Muscle of leg (tissue), 11 donors: ENCODE measurements around the gene MPP3. TPM values are rescaled to one million over a fixed set of nuclear protein-coding genes. Genes with fewer than 3 reads are reported as not detected.
"Not testable (repeated sequence)": the region's sequence is repeated elsewhere in the genome, so short reads cannot be mapped to it uniquely, and the experiment has no call there.

Source experiments
- DNase-seq: peaks from one replicate; pipeline ENCODE4 v3.0.0; 2013
- H3K27ac ChIP-seq: one replicate; pipeline ENCODE4 v1.5.1; 2013; ENCODE audit warnings: mild to moderate bottlenecking, low read length, control low read depth
- H3K27me3 ChIP-seq: one replicate; pipeline ENCODE4 v1.6.1; 2013; ENCODE audit warnings: low read length; ENCODE audit not compliant: control insufficient read depth, insufficient read depth
- H3K36me3 ChIP-seq: one replicate; pipeline ENCODE4 v1.6.1; 2013; ENCODE audit warnings: low read length; ENCODE audit not compliant: control insufficient read depth, insufficient read depth
- H3K4me1 ChIP-seq: one replicate; pipeline ENCODE4 v1.6.1; 2013; ENCODE audit warnings: low read length; ENCODE audit not compliant: control insufficient read depth, insufficient read depth
- H3K4me3 ChIP-seq: one replicate; pipeline ENCODE4 v1.5.1; 2013; ENCODE audit warnings: low read length, control low read depth
- H3K9me3 ChIP-seq: replicated peaks from 2 replicates; pipeline ENCODE4 v1.6.1; 2013; ENCODE audit warnings: low read depth, low read length; ENCODE audit not compliant: control insufficient read depth
- WGBS: methylation state at CpG from one replicate; pipeline ENCODE4 v1.1.5; 2013; ENCODE audit warnings: missing lambda C conversion rate; ENCODE audit not compliant: insufficient coverage; 5-methylcytosine and 5-hydroxymethylcytosine counted together
- polyA plus RNA-seq, 8 donors: library from polyadenylated mRNA; unstranded; fragments of 120-200 nt; gene quantifications; one replicate each; pipeline versions ENCODE4 v1.2.1 to v1.2.3, GENCODE V29; 2013; ENCODE audit warnings: inconsistent platforms in 1 of 8, low replicate concordance in 1 of 8; ENCODE audit not compliant: insufficient read length in 8 of 8, insufficient read depth in 1 of 8
- total RNA-seq: library from RNA; stranded (reverse); fragments of 120-200 nt; gene quantifications from one replicate; pipeline ENCODE4 v1.2.4, GENCODE V29; 2013

The MPP3 gene
- total and polyA plus RNA-seq, 9 donors: 3.6 to 7.1 (median 6.1) TPM

DNA sequence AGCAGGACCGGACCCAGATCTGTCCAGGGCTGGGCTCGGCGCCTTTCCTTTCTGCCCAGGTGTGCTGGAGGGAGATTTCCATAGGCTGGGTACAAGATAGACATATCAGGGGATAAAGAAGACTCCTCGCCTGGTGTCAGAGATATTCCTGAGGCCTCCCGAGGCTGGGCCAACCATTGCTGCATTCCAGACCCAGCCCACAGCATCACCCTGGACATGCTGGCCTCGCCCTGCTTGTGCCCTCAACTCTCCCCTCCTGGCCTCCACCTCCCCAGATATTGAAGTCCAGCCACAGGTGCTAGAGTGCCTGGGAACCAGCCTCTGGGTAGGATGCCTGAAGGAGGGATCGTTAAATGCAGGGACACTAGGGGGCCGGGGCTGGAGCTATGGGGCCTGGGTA lies 16.2 kb upstream of the MPP3 start:
- WGBS: 91% methylated on average over 5 of the region's 8 CpGs
- no peaks in the 10 kb centered on the region for H3K9me3 ChIP-seq
- no peaks in the 10 kb centered on the region for H3K36me3 ChIP-seq
- peaks cover 8% of the 10 kb centered on the region for H3K4me1 ChIP-seq
- H3K27me3 ChIP-seq: peaks cover 13% of the 10 kb centered on the region
- no peak overlapping the region for H3K27ac ChIP-seq
- no peak overlapping the region for H3K4me3 ChIP-seq
- DNase-seq: no peak

DNA sequence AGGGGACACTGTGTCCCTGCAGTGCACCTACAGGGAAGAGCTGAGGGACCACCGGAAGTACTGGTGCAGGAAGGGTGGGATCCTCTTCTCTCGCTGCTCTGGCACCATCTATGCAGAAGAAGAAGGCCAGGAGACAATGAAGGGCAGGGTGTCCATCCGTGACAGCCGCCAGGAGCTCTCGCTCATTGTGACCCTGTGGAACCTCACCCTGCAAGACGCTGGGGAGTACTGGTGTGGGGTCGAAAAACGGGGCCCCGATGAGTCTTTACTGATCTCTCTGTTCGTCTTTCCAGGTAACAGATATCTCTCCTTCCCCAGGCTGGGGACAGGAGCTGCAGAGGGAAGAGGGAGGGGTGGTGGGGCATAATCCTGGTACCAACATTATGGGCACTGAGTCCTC lies 15.7 kb upstream of the MPP3 start:
- H3K27ac ChIP-seq: no peak overlapping the region
- no peak overlapping the region for H3K4me3 ChIP-seq
- H3K36me3 ChIP-seq: no peaks in the 10 kb centered on the region
- 89% methylated on average over 6 of the region's 10 CpGs for WGBS
- no peak for DNase-seq
- no peaks in the 10 kb centered on the region for H3K9me3 ChIP-seq
- H3K4me1 ChIP-seq: peaks cover 8% of the 10 kb centered on the region
- peaks cover 8% of the 10 kb centered on the region for H3K27me3 ChIP-seq

- no peak within 1 kb of the TSS for H3K4me3 ChIP-seq
These were observed 14.0 kb upstream of the MPP3 start, which contains the start of gene CD300LG for GRCh38 chr17:43846963-43847371. Gene CD300LG, plus strand, starts transcription at chr17:43847176. Its CDS starts 41 bp downstream, at chr17:43847217.

DNA sequence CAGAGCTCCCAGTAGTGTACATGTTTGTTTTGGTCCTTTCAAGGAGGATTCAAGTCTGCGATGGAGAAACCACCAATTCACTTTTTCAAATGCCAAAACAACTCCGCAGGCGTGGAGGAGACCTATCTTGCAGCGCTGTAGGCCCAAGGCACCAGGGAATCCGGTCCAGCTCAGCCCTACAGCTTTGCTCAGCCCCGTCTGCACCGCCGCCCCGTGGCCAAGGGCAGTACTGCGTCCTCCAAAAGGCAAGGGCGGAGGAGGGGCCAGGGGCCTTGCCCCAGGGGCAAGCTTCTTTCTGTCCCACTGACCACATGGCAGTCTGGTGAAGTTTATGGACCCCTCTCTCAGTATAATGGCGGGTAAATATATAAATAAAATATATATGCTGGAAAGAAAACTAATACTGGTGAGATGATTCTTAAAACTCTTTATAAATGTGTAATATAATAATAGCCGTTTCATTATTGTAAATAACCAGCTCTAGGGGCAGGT lies 13.3 kb upstream of the MPP3 start:
- Histone ChIP-seq H3K4me1 (peaks cover 14% of the 10 kb centered on the region), H3K27ac (no peak overlapping the region), H3K36me3 (no peaks in the 10 kb centered on the region), H3K9me3 (no peaks in the 10 kb centered on the region), H3K27me3 (peaks cover 2% of the 10 kb centered on the region), H3K4me3 (no peak overlapping the region)
- DNase-seq: peak; percentile 74
- 2% methylated on average over 8 of the region's 13 CpGs for WGBS

More at GRCh38 chr17:43846963-43847371, 14.0 kb upstream of the MPP3 start, which contains the start of gene CD300LG:
- 16% methylated on average over 10 of the region's 17 CpGs for WGBS
- H3K9me3 ChIP-seq: no peaks in the 10 kb centered on the region
- DNase-seq: peak; percentile 49
- H3K27me3 ChIP-seq: peaks cover 4% of the 10 kb centered on the region
- H3K27ac ChIP-seq: no peak within 1 kb of the TSS
- no peaks in the 10 kb centered on the region for H3K36me3 ChIP-seq
- H3K4me1 ChIP-seq: peaks cover 10% of the 10 kb centered on the region

DNA sequence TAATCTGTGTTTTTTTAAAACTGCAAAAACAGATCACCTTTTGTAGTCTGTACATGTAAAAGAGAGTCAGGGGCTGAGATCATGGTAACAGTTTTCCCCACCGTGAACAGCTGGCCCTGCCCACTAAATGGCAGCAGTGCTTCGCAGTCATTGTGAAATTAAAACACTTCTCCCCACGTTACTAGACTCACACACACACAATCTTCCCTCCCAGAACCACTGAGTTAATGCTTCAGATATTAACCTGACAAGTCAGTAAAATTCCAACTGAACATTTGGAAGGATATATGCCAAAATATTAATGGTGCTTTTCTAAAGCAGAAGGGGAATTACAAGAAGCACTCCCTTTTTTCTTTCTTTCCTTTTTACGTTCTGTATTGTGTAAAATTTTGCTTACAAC lies 12.8 kb upstream of the MPP3 start:
- no peaks in the 10 kb centered on the region for H3K9me3 ChIP-seq
- peaks cover 14% of the 10 kb centered on the region for H3K4me1 ChIP-seq
- H3K36me3 ChIP-seq: no peaks in the 10 kb centered on the region
- no peak overlapping the region for H3K4me3 ChIP-seq
- H3K27ac ChIP-seq: no peak overlapping the region
- no peak for DNase-seq
- peaks cover 5% of the 10 kb centered on the region for H3K27me3 ChIP-seq
- no CpG with 5 or more reads among the region's 4 CpGs for WGBS

GRCh38 chr17:43844241-43844640 lies 11.3 kb upstream of the MPP3 start:
- Histone ChIP-seq H3K36me3 (no peaks in the 10 kb centered on the region), H3K27ac (no peak overlapping the region), H3K4me3 (no peak overlapping the region), H3K4me1 (peaks cover 17% of the 10 kb centered on the region), H3K27me3 (peaks cover 13% of the 10 kb centered on the region), H3K9me3 (no peaks in the 10 kb centered on the region)
- WGBS: 67% methylated on average over 1 of the region's 5 CpGs
- no peak for DNase-seq

- H3K27me3 ChIP-seq: peaks cover 13% of the 10 kb centered on the region
- H3K4me3 ChIP-seq: no peak overlapping the region
- WGBS: 61% methylated on average over 3 of the region's 7 CpGs
- DNase-seq: no peak
- no peaks in the 10 kb centered on the region for H3K36me3 ChIP-seq
- H3K9me3 ChIP-seq: no peaks in the 10 kb centered on the region
- peaks cover 17% of the 10 kb centered on the region for H3K4me1 ChIP-seq
- no peak overlapping the region for H3K27ac ChIP-seq
These were observed 10.0 kb upstream of the MPP3 start for GRCh38 chr17:43842975-43843325.

GRCh38 chr17:43842091-43842974 lies 9.4 kb upstream of the MPP3 start:
- H3K36me3 ChIP-seq, H3K9me3 ChIP-seq, H3K4me3 ChIP-seq, H3K27ac ChIP-seq: not testable (repeated sequence)
- 64% methylated on average over 20 of the region's 54 CpGs for WGBS
- H3K4me1 ChIP-seq: peaks cover 17% of the 10 kb centered on the region
- DNase-seq: peak; percentile 70
- peaks cover 15% of the 10 kb centered on the region for H3K27me3 ChIP-seq

GRCh38 chr17:43841282-43841681 lies 8.3 kb upstream of the MPP3 start:
- Histone ChIP-seq H3K36me3 (no peaks in the 10 kb centered on the region), H3K4me3 (no peak overlapping the region), H3K4me1 (peaks cover 12% of the 10 kb centered on the region), H3K9me3 (no peaks in the 10 kb centered on the region), H3K27me3 (peaks cover 15% of the 10 kb centered on the region), H3K27ac (no peak overlapping the region)
- DNase-seq: no peak
- 100% methylated on average over 1 of the region's 4 CpGs for WGBS

DNA sequence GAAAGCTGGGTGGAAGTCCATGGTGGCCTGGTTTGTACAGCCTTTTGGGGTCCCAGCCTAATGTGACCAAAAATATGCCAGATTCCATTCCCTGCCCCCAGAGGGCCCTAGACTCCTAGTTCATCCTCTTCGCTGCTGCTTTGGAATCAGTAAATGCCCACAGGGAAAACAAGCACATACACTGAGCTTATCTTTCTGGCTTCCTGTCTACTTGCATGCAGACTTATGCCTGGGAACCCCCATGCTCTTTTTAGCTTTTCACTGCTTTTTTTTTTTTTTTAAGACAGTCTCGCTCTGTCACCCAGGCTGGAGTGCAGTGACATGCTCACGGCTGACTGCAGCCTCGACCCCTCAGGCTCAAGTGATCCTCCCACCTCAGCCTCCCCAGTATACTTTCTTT lies 7.9 kb upstream of the MPP3 start:
- 33% methylated on average over 1 of the region's 4 CpGs for WGBS
- DNase-seq: no peak
- H3K27ac ChIP-seq: no peak overlapping the region
- H3K4me1 ChIP-seq: peaks cover 9% of the 10 kb centered on the region
- H3K4me3 ChIP-seq: no peak overlapping the region
- H3K36me3 ChIP-seq: no peaks in the 10 kb centered on the region
- no peaks in the 10 kb centered on the region for H3K9me3 ChIP-seq
- H3K27me3 ChIP-seq: peaks cover 15% of the 10 kb centered on the region
